ENCODE data around the gene PTPRZ1. TPM values are rescaled to one million over a fixed set of nuclear protein-coding genes. Genes with fewer than 3 reads are reported as not detected.

Gene PTPRZ1
- total RNA-seq, 1 donor from 2014 or later, result 0.64 TPM

GRCh38 chr7:122072924-122073599 is 200.1 kb downstream of the PTPRZ1 start:
- H3K27ac ChIP-seq, result no peak overlapping the region
- H3K36me3 ChIP-seq, result peaks cover 28 to 38% of the 10 kb centered on the region in 2 donors
- no peaks in the 10 kb centered on the region for H3K27me3 ChIP-seq
- intact Hi-C loops (cut with DNase I), result no loop called here
- H3K4me3 ChIP-seq, result no peak overlapping the region
- DNase-seq (ENCODE audit: low spot score in 2 of 2), result no peak
- no peak for TF ChIP-seq CTCF (IDR thresholded peaks at IDR 0.05)
- H3K4me1 ChIP-seq, result no peaks in the 10 kb centered on the region
- H3K9me3 ChIP-seq, result no peaks in the 10 kb centered on the region

GRCh38 chr7:122073635-122074034 is 200.7 kb downstream of the PTPRZ1 start:
- Histone ChIP-seq H3K4me1 (no peaks in the 10 kb centered on the region), H3K4me3 (no peak overlapping the region), H3K36me3 (peaks cover 34 to 44% of the 10 kb centered on the region in 2 donors), H3K9me3 (no peaks in the 10 kb centered on the region), H3K27ac (no peak overlapping the region), H3K27me3 (no peaks in the 10 kb centered on the region)
- no peak for DNase-seq (ENCODE audit: low spot score in 2 of 2)
- intact Hi-C loops (cut with DNase I), result no loop called here
- TF ChIP-seq CTCF (IDR thresholded peaks at IDR 0.05), result no peak

GRCh38 chr7:122082160-122082559 is 209.2 kb downstream of the PTPRZ1 start:
- no peaks in the 10 kb centered on the region for H3K27me3 ChIP-seq
- no peak for DNase-seq (ENCODE audit: low spot score in 2 of 2)
- no peak overlapping the region for H3K4me3 ChIP-seq
- no peaks in the 10 kb centered on the region for H3K9me3 ChIP-seq
- no peaks in the 10 kb centered on the region for H3K4me1 ChIP-seq
- no peak for TF ChIP-seq CTCF (IDR thresholded peaks at IDR 0.05)
- H3K36me3 ChIP-seq, result peaks cover 39 to 67% of the 10 kb centered on the region in 2 donors
- no peak overlapping the region for H3K27ac ChIP-seq
- intact Hi-C loops (cut with DNase I), result no loop called here

GRCh38 chr7:122082670-122083069 is 209.7 kb downstream of the PTPRZ1 start:
- intact Hi-C loops (cut with DNase I), result no loop called here
- Histone ChIP-seq H3K4me1 (no peaks in the 10 kb centered on the region), H3K27ac (no peak overlapping the region), H3K36me3 (peaks cover 34 to 61% of the 10 kb centered on the region in 2 donors), H3K9me3 (no peaks in the 10 kb centered on the region), H3K4me3 (no peak overlapping the region), H3K27me3 (no peaks in the 10 kb centered on the region)
- DNase-seq (ENCODE audit: low spot score in 2 of 2), result no peak
- TF ChIP-seq CTCF (IDR thresholded peaks at IDR 0.05), result no peak

GRCh38 chr7:122092964-122093797 is 220.2 kb downstream of the PTPRZ1 start:
- H3K27me3 ChIP-seq, result no peaks in the 10 kb centered on the region
- no peak overlapping the region for H3K27ac ChIP-seq
- H3K4me1 ChIP-seq, result no peaks in the 10 kb centered on the region
- no peak overlapping the region for H3K4me3 ChIP-seq
- peak; percentile 19 to 80 (median 70) for TF ChIP-seq CTCF (IDR thresholded peaks at IDR 0.05)
- intact Hi-C loops (cut with DNase I), result no loop called here
- H3K36me3 ChIP-seq, result peaks cover 14 to 16% of the 10 kb centered on the region in 2 donors
- no peaks in the 10 kb centered on the region for H3K9me3 ChIP-seq
- peak in 1 of 2 donors; percentile 78 for DNase-seq (ENCODE audit: low spot score in 2 of 2)

Measured in ascending aorta (tissue), 2 donors.